Right lung (tissue), 10 donors: ENCODE data around the gene KRTAP12-2. TPM values are rescaled to one million over a fixed set of nuclear protein-coding genes. Genes with fewer than 3 reads are reported as not detected.

ENCODE experiments used
- DNase-seq, 2 donors: peaks; one replicate each; pipeline ENCODE4 v3.0.0-alpha.2; 2013
- long read RNA-seq, 8 donors: transcript quantifications; one replicate each; lab custom pipeline, GENCODE V29; 2026
- polyA plus RNA-seq, 5 donors: library from polyadenylated mRNA; unstranded; fragments of 120-200 nt; gene quantifications; one replicate each; pipeline versions ENCODE4 v1.2.1 to v1.2.3, GENCODE V29; 2013; ENCODE audit warnings: inconsistent platforms in 1 of 5, low replicate concordance in 1 of 5; ENCODE audit not compliant: insufficient read length in 5 of 5, insufficient read depth in 1 of 5

Gene KRTAP12-2
- not detected for polyA plus RNA-seq
- long read RNA-seq, donor 1, result 0 reads
- long read RNA-seq, donor 2, result 0 reads
- long read RNA-seq, donor 3, result 0 reads
- long read RNA-seq, donor 4, result 0 reads
- long read RNA-seq, donor 5, result 0 reads
- long read RNA-seq, donor 6, result 0 reads
- long read RNA-seq, donor 7, result 0 reads
- long read RNA-seq, donor 8, result 0 reads

- DNase-seq, result no peak
Measured at GRCh38 chr21:44666401-44667320, at the start of gene KRTAP12-2. Gene KRTAP12-2 (minus strand): TSS chr21:44666927. CDS start chr21:44666886, 41 bp downstream.

GRCh38 chr21:44714905-44715304, 48.2 kb upstream of the KRTAP12-2 start:
- DNase-seq, result no peak

GRCh38 chr21:44713846-44714245, 47.1 kb upstream of the KRTAP12-2 start:
- no peak for DNase-seq

GRCh38 chr21:44713130-44713529, 46.4 kb upstream of the KRTAP12-2 start:
- DNase-seq, result no peak

- DNase-seq, result no peak
Measured at GRCh38 chr21:44712203-44713028, 45.7 kb upstream of the KRTAP12-2 start.

- no peak for DNase-seq
Measured at GRCh38 chr21:44711327-44712202, 44.8 kb upstream of the KRTAP12-2 start, which contains the start of gene TSPEAR. Gene TSPEAR (minus strand): TSS chr21:44711572. CDS start chr21:44711514, 58 bp downstream.

GRCh38 chr21:44710756-44711326, 44.1 kb upstream of the KRTAP12-2 start:
- peak; percentile 31 to 38 for DNase-seq

- no peak for DNase-seq
Measured at GRCh38 chr21:44710294-44710665, 43.6 kb upstream of the KRTAP12-2 start.

GRCh38 chr21:44709426-44710293, 42.9 kb upstream of the KRTAP12-2 start:
- DNase-seq, result no peak

- no peak for DNase-seq
Measured at GRCh38 chr21:44708866-44709425, 42.2 kb upstream of the KRTAP12-2 start.

GRCh38 chr21:44708213-44708865, 41.6 kb upstream of the KRTAP12-2 start:
- no peak for DNase-seq

- no peak for DNase-seq
Measured at GRCh38 chr21:44706706-44707581, 40.2 kb upstream of the KRTAP12-2 start.

- no peak for DNase-seq
Measured at GRCh38 chr21:44706026-44706705, 39.4 kb upstream of the KRTAP12-2 start.

- DNase-seq, result no peak
Measured at GRCh38 chr21:44704636-44705001, 37.9 kb upstream of the KRTAP12-2 start.

- no peak for DNase-seq
Measured at GRCh38 chr21:44703731-44704635, 37.3 kb upstream of the KRTAP12-2 start.
